Endothelial cell of umbilical vein (primary cell): ENCODE measurements around the gene MVB12B. TPM values are rescaled to one million over a fixed set of nuclear protein-coding genes. Genes with fewer than 3 reads are reported as not detected.

Experiments used
- BruUV-seq: library from RNA; stranded (reverse); fragments of 400-500 nt; replicated peaks from 2 replicates; lab custom pipeline; 2021; lab: Mats Ljungman, UMichigan
- CTCF ChIA-PET: fragments of 300-600, 350-600 bp; sonication (Branson Sonifier 250); formaldehyde crosslinking; loops from one replicate; lab custom pipeline; 2021; ENCODE audit warnings: antibody characterized with exemption, inconsistent platforms; lab: Charles Lee
- POLR2A ChIA-PET: fragments of 300-600, 350-600 bp; sonication (Branson Sonifier 250); formaldehyde crosslinking; loops from one replicate; lab custom pipeline; 2021; ENCODE audit warnings: antibody characterized with exemption, inconsistent platforms; lab: Charles Lee
- DNase-seq: peaks from one replicate; pipeline ENCODE4 v3.0.0-alpha.2; 2011; ENCODE audit warnings: low read depth, low spot score
- FAIRE-seq: peaks from 2 replicates; lab custom pipeline; 2011; peaks lifted over from hg19 to GRCh38; lab: Jason Lieb, UNC
- H2AFZ ChIP-seq: 2 replicates; pipeline ENCODE4 v1.6.0; 2012; ENCODE audit warnings: low read depth, low read length, control low read depth, inconsistent platforms
- H3K27ac ChIP-seq: 2 replicates; pipeline ENCODE4 v1.5.1; 2011; ENCODE audit warnings: low read depth, mild to moderate bottlenecking, control low read depth, low read length, moderate library complexity; ENCODE audit not compliant: insufficient read depth
- H3K27me3 ChIP-seq, 2 experiments: 2 replicates each; pipeline versions ENCODE4 v1.6.0 to v1.6.1; 2011; ENCODE audit warnings: low read length in 2 of 2, mixed read lengths in 1 of 2; ENCODE audit not compliant: control insufficient read depth in 2 of 2, insufficient read depth in 2 of 2
- H3K36me3 ChIP-seq, 2 experiments: 2 replicates in 1 of 2; 3 replicates in 1 of 2; pipeline ENCODE4 v1.5.1; 2011; ENCODE audit warnings: low read length in 2 of 2, mild to moderate bottlenecking in 1 of 2, moderate library complexity in 1 of 2; ENCODE audit not compliant: control insufficient read depth in 2 of 2, insufficient read depth in 2 of 2; ENCODE audit errors: extremely low read depth in 1 of 2
- H3K4me1 ChIP-seq: 3 replicates; pipeline ENCODE4 v1.5.1; 2011; ENCODE audit warnings: mild to moderate bottlenecking, low read length; ENCODE audit not compliant: control insufficient read depth, insufficient read depth; ENCODE audit errors: extremely low read depth
- H3K4me2 ChIP-seq: 2 replicates; pipeline ENCODE4 v1.6.1; 2011; ENCODE audit warnings: low read length, control low read depth, mixed read lengths; ENCODE audit not compliant: insufficient read depth
- H3K4me3 ChIP-seq, 3 experiments: fragments of 200-600 bp in 1 of 3; sonication (generic), shearing (Covaris generic) in 1 of 3; replicated peaks in 1 of 3; 2 replicates each; pipeline ENCODE4 v1.5.1; 2011 to 2016; ENCODE audit warnings: control low read depth in 3 of 3, low read length in 3 of 3, mild to moderate bottlenecking in 2 of 3, inconsistent platforms in 1 of 3, low read depth in 1 of 3, moderate library complexity in 1 of 3; ENCODE audit not compliant: insufficient read depth in 1 of 3
- H3K79me2 ChIP-seq: 2 replicates; pipeline ENCODE4 v1.6.0; 2012; ENCODE audit warnings: low read length, inconsistent platforms; ENCODE audit not compliant: control insufficient read depth, insufficient read depth
- H3K9ac ChIP-seq: replicated peaks from 2 replicates; pipeline ENCODE3; 2011; ENCODE audit warnings: low read length, control low read depth; ENCODE audit not compliant: insufficient read depth; ENCODE audit errors: extremely low read depth
- H3K9me1 ChIP-seq: replicated peaks from 3 replicates; pipeline ENCODE4 v1.6.0; 2011; ENCODE audit warnings: mild to moderate bottlenecking, low read length; ENCODE audit not compliant: control insufficient read depth, insufficient read depth; ENCODE audit errors: extremely low read depth
- H3K9me3 ChIP-seq: replicated peaks from 2 replicates; pipeline ENCODE4 v1.5.1; 2012; ENCODE audit warnings: low read length, inconsistent platforms; ENCODE audit not compliant: control insufficient read depth, insufficient read depth
- H4K20me1 ChIP-seq: replicated peaks from 2 replicates; pipeline ENCODE3; 2011; ENCODE audit warnings: mild to moderate bottlenecking, low read length; ENCODE audit not compliant: control insufficient read depth, insufficient read depth; ENCODE audit errors: extremely low read depth
- EZH2 ChIP-seq: IDR thresholded peaks from 2 replicates; pipeline ENCODE4 v1.6.1; 2012; ENCODE audit warnings: borderline replicate concordance, low read depth, mild to moderate bottlenecking, moderate library complexity, low read length, inconsistent platforms; ENCODE audit not compliant: severe bottlenecking
- FOS ChIP-seq: IDR thresholded peaks from 2 replicates; pipeline ENCODE4 v1.6.1; 2011; ENCODE audit warnings: mild to moderate bottlenecking, low read length, moderate library complexity, borderline replicate concordance; ENCODE audit not compliant: insufficient read depth
- GATA2 ChIP-seq: IDR thresholded peaks from 2 replicates; pipeline ENCODE4 v1.7.0; 2011; ENCODE audit warnings: low read depth, mild to moderate bottlenecking, moderate library complexity, mixed read lengths, low read length; ENCODE audit not compliant: insufficient read length, insufficient read depth
- JUN ChIP-seq: IDR thresholded peaks from 2 replicates; pipeline ENCODE4 v1.6.1; 2011; ENCODE audit warnings: borderline replicate concordance, low read depth; ENCODE audit not compliant: insufficient read length, insufficient read depth
- MAX ChIP-seq: IDR thresholded peaks from 2 replicates; pipeline ENCODE4 v1.6.1; 2011; ENCODE audit not compliant: insufficient read depth, insufficient read length
- MYC ChIP-seq: IDR thresholded peaks from one replicate; pipeline ENCODE4 v1.6.1; 2011; ENCODE audit warnings: mild to moderate bottlenecking, low read depth, low read length
- POLR2A ChIP-seq: IDR thresholded peaks from 2 replicates; pipeline ENCODE4 v1.6.1; 2012; ENCODE audit warnings: low read depth, mild to moderate bottlenecking, control low read depth, low read length
- POLR2AphosphoS5 ChIP-seq: IDR thresholded peaks from 2 replicates; pipeline ENCODE4 v1.6.1; 2012; ENCODE audit warnings: low read depth, mild to moderate bottlenecking, control low read depth, low read length, moderate library complexity; ENCODE audit not compliant: insufficient read depth
- dilution Hi-C: fragments of 300-500 bp; cut with MboI; formaldehyde crosslinking; loops from one replicate; pipeline ENCODE4 v1.15.0; 2019; ENCODE audit warnings: low sequenced_read_pairs; ENCODE audit not compliant: extremely low pct_ligation_motif_present
- intact Hi-C: fragments of 100-400 bp; cut with micrococcal nuclease; formaldehyde crosslinking; loops from one replicate; pipeline ENCODE4 v1.10.0; 2022
- polyA plus RNA-seq, 4 experiments: library from polyadenylated mRNA; depleted of rRNA in 3 of 4; stranded (reverse) in 3 of 4; unstranded in 1 of 4; fragments of >200 nt; gene quantifications; 2 replicates each; pipeline versions ENCODE4 v1.2.1 to v1.2.3, GENCODE V29; 2011 to 2012; ENCODE audit warnings: missing spikeins in 1 of 4
- total RNA-seq: library from RNA; stranded (reverse); gene quantifications from 2 replicates; pipeline ENCODE4 v1.2.3, GENCODE V29; 2021
- TF ChIP-seq, protein P1 (sequence below), 2 donors: IDR thresholded peaks; 1 replicate in 1 of 2; 2 replicates in 1 of 2; pipeline ENCODE4 v1.5.1; 2011; ENCODE audit warnings: low read length in 2 of 2, mild to moderate bottlenecking in 2 of 2, moderate library complexity in 2 of 2, control low read depth in 1 of 2, inconsistent platforms in 1 of 2, low read depth in 1 of 2; ENCODE audit not compliant: insufficient read depth in 1 of 2; ENCODE audit errors: extremely low read depth in 1 of 2

Gene MVB12B
- total and polyA plus RNA-seq, 2 donors (not counting 3 experiments of a cell fraction or from before 2014, with no cell fraction given), result 6.6 to 17.3 TPM

DNA sequence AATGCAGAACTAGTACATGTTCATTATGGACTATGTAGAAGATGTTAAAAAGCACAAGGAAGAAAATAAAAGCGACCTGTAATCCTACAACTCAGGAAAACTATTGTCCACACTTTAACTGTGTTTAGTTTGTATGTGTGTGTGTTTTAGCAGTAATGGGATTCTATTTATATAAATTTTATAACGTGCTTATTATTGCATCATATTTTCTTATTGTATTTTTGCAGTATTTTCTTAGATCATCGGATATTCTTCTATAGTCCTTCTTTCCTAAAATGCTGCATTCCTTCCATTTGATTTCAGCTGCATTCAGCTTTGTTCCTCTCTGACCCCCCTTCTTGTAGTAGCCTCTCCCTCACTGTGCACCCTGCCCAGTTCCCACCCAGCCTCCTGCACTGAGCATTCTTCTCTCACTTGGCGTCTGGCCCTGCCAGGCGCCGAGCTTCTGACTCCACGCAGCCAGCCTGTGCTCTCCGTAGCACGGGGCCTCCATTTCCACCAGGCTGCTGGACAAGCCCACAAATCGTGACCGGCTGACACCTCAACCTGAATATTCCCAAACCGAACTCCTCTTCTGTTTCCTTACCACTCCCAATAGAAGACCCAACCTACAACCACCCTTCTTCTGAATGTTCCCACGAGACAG is 39.9 kb downstream of the MVB12B start:
- Histone ChIP-seq H3K79me2 (no peaks in the 10 kb centered on the region), H3K4me1 (peaks cover 12% of the 10 kb centered on the region), H3K9me3 (no peaks in the 10 kb centered on the region), H4K20me1 (no peaks in the 10 kb centered on the region), H3K9me1 (no peaks in the 10 kb centered on the region), H3K9ac (no peak overlapping the region), H3K27me3 (no peaks in the 10 kb centered on the region), H2AFZ (no peak overlapping the region), H3K4me3 (no peak overlapping the region), H3K27ac (no peak overlapping the region), H3K36me3 (no peaks in the 10 kb centered on the region), H3K4me2 (no peak overlapping the region)
- intact Hi-C loops, result no loop called here
- CTCF ChIA-PET, result interaction anchor here (1.0 kb wide), 1 partner anchor 32 kb away, joined by 3 read pairs; no protein-coding TSS in a partner anchor
- POLR2A ChIA-PET, result no interaction called here
- no peak for FAIRE-seq
- TF ChIP-seq POLR2A (no peak), MYC (no peak), FOS (no peak), JUN (no peak), GATA2 (no peak), MAX (no peak), POLR2AphosphoS5 (no peak), EZH2 (no peak)
- TF ChIP-seq, protein P1, sequence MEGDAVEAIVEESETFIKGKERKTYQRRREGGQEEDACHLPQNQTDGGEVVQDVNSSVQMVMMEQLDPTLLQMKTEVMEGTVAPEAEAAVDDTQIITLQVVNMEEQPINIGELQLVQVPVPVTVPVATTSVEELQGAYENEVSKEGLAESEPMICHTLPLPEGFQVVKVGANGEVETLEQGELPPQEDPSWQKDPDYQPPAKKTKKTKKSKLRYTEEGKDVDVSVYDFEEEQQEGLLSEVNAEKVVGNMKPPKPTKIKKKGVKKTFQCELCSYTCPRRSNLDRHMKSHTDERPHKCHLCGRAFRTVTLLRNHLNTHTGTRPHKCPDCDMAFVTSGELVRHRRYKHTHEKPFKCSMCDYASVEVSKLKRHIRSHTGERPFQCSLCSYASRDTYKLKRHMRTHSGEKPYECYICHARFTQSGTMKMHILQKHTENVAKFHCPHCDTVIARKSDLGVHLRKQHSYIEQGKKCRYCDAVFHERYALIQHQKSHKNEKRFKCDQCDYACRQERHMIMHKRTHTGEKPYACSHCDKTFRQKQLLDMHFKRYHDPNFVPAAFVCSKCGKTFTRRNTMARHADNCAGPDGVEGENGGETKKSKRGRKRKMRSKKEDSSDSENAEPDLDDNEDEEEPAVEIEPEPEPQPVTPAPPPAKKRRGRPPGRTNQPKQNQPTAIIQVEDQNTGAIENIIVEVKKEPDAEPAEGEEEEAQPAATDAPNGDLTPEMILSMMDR (IDR thresholded peaks at IDR 0.05; ENCODE audit: extremely low read depth in 1 of 2, insufficient read depth in 1 of 2, low read depth in 1 of 2, low read length in 2 of 2), result no peak
- no TSS peak for BruUV-seq
- dilution Hi-C loops, result no loop called here
- no peak for DNase-seq
